Stimulated activated CD8-positive, alpha-beta memory T cell treated with anti-CD3 and anti-CD28 coated beads, Interleukin-15, amount 100 ng/mL, for 24 hours (primary cell): ENCODE measurements around the gene KLHL8.
"Not testable (repeated sequence)": the region's sequence is repeated elsewhere in the genome, so short reads cannot be mapped to it uniquely, and the experiment has no call there.

Source experiments
- DNase-seq: peaks from one replicate; pipeline ENCODE4 v3.0.0-alpha.2; 2020; ENCODE audit warnings: low read depth

KLHL8 gene

GRCh38 chr4:87228262-87228860 is 7.9 kb upstream of the KLHL8 start:
- no peak for DNase-seq

- DNase-seq, result no peak
These were observed 7.3 kb upstream of the KLHL8 start for GRCh38 chr4:87227751-87228151.

- no peak for DNase-seq
These were observed 5.5 kb upstream of the KLHL8 start for GRCh38 chr4:87225936-87226335.

GRCh38 chr4:87224141-87224923 is 3.9 kb upstream of the KLHL8 start:
- DNase-seq, result no peak

GRCh38 chr4:87219632-87220093 is 755 bp downstream of the KLHL8 start:
- peak; percentile 26 for DNase-seq

- not testable (repeated sequence) for DNase-seq
These were observed 3.1 kb downstream of the KLHL8 start for GRCh38 chr4:87217235-87217763.

- DNase-seq, result no peak
These were observed 3.9 kb downstream of the KLHL8 start for GRCh38 chr4:87216469-87216868.

- no peak for DNase-seq
These were observed 6.9 kb downstream of the KLHL8 start for GRCh38 chr4:87213421-87214075.

- no peak for DNase-seq
These were observed 9.0 kb downstream of the KLHL8 start for GRCh38 chr4:87211249-87211952.

- no peak for DNase-seq
These were observed 10.7 kb downstream of the KLHL8 start for GRCh38 chr4:87209696-87210095.

GRCh38 chr4:87209182-87209581 is 11.2 kb downstream of the KLHL8 start:
- no peak for DNase-seq

- no peak for DNase-seq
These were observed 15.9 kb downstream of the KLHL8 start for GRCh38 chr4:87204559-87204958.

GRCh38 chr4:87196927-87197326 is 23.5 kb downstream of the KLHL8 start:
- DNase-seq, result no peak

GRCh38 chr4:87196146-87196545 is 24.3 kb downstream of the KLHL8 start:
- no peak for DNase-seq

GRCh38 chr4:87193958-87194675 is 26.3 kb downstream of the KLHL8 start:
- DNase-seq, result no peak

GRCh38 chr4:87192145-87192919 is 28.1 kb downstream of the KLHL8 start:
- no peak for DNase-seq

GRCh38 chr4:87188932-87189331 is 31.5 kb downstream of the KLHL8 start:
- DNase-seq, result no peak

GRCh38 chr4:87188048-87188447 is 32.4 kb downstream of the KLHL8 start:
- DNase-seq, result no peak

GRCh38 chr4:87185146-87185870 is 35.1 kb downstream of the KLHL8 start:
- DNase-seq, result no peak

- DNase-seq, result no peak
These were observed 39.7 kb downstream of the KLHL8 start for GRCh38 chr4:87180767-87181166.
